Urothelium cell line (cell line): Measurements from ENCODE around the gene SPPL2A.
"Not testable (repeated sequence)": the region's sequence is repeated elsewhere in the genome, so short reads cannot be mapped to it uniquely, and the experiment has no call there.

Source experiments
- DNase-seq: peaks from one replicate; pipeline ENCODE4 v3.0.0; 2011; ENCODE audit warnings: low spot score, mixed read lengths
- FAIRE-seq: peaks from 2 replicates; lab custom pipeline; 2011; peaks lifted over from hg19 to GRCh38; lab: Jason Lieb, UNC

Gene SPPL2A

GRCh38 chr15:50773389-50773788, 7.9 kb upstream of the SPPL2A start:
- FAIRE-seq = no peak
- DNase-seq = no peak

GRCh38 chr15:50767332-50767861, 1.9 kb upstream of the SPPL2A start:
- DNase-seq (no peak), FAIRE-seq (no peak)

- FAIRE-seq (no peak), DNase-seq (no peak)
Measured at GRCh38 chr15:50764461-50765194, 878 bp downstream of the SPPL2A start.

- FAIRE-seq (no peak), DNase-seq (no peak)
Measured at GRCh38 chr15:50758712-50759205, 6.7 kb downstream of the SPPL2A start.

DNA sequence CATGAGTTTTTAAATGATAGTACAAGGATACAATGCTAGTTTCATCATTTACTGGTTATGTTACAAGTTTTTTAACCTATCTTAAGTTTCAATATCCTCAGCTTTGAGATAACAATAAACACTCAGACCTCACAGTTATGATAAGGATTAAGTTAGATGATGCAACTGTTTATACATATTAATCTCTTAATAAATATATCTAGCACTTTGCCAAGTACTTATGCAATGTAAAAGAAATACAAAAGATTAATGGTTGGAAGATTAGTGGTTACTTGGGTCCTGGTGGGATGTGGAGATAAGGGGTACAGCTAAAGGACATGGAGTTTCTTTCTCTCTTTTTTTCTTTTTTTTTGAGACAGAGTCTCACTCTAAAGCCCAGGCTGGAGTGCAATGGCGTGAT, 12.0 kb downstream of the SPPL2A start:
- DNase-seq (no peak), FAIRE-seq (no peak)

- no peak for DNase-seq
- FAIRE-seq = no peak
Measured at GRCh38 chr15:50751394-50751793, 14.1 kb downstream of the SPPL2A start.

DNA sequence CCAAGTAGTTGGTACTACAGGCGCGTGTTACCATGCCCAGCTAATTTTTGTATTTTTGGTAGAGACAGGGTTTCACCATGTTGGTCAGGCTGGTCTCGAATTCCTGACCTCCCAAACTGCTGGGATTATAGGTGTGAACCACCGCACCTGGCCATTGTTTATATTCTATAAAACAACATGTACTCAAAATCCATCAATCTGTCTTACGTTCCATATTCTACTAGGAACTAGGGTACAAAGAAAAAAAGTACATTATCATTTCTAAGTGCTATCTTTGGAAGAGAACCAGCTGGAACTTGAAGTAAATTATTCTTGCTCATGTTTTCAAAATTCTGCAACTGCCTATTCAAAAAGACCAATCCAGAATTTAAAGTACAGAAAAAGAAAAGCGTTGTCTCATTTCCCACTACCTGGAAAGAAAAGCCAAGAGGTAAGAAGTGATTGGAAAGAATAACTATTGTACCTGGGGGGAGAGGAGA, 15.2 kb downstream of the SPPL2A start:
- FAIRE-seq (no peak), DNase-seq (no peak)

DNA sequence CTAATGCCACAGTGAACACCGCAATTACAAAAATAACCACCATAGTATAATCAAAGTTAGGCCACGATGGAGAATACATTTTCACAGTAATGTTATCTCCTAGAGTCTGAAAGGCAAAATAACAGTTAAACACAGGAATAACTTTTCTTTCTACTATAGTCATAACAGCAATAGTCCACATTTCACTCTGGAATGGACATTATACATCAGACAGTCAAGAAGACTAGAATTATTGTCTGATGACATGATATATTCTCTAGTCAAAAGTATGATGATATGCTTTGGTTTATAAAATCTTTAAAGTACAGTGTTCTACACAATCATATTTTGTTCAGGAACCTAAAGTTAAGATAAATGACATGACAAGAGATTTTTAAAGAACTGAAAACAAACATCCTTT, 18.0 kb downstream of the SPPL2A start:
- no peak for FAIRE-seq
- no peak for DNase-seq

DNA sequence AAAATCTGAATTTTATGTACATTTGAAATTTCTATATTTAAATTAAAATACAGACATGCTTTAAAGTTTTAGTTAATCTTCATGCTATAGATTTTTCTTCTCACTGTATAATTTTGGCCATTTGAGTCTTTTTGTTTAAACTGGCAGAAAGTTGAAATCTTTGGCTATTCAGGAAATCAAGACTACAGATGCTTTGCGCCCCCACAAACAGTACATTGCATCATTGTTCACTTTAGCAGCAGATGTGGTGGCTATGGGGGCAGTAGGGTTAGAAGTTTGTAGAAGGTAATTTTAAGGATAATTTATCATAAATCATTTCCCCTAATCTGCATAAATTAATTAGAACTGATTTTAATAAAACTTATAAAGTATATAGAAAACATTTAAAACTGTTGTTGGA, 20.9 kb downstream of the SPPL2A start:
- FAIRE-seq = no peak
- DNase-seq = no peak

- DNase-seq (no peak), FAIRE-seq (no peak)
Measured at GRCh38 chr15:50740955-50741354, 24.6 kb downstream of the SPPL2A start.

GRCh38 chr15:50736823-50737222, 28.7 kb downstream of the SPPL2A start:
- DNase-seq = no peak
- FAIRE-seq = no peak

DNA sequence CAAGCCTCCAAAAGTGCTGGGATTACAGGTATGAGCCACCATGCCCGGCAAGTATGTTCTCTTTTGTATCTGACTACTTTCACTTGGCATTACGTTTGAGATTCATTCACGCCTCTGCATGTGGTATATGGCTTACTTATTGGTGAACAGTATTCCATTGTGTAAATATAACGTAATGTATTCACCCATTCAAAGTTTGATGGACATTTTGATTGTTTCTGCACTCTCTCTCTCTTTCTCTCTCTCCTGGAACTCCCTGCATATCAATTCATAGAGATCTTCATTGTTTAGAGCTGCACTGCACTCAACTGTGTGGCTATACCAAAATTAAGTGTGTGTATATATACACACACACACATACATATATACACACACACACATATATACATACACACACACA, 30.4 kb downstream of the SPPL2A start:
- DNase-seq = no peak
- FAIRE-seq = no peak

DNA sequence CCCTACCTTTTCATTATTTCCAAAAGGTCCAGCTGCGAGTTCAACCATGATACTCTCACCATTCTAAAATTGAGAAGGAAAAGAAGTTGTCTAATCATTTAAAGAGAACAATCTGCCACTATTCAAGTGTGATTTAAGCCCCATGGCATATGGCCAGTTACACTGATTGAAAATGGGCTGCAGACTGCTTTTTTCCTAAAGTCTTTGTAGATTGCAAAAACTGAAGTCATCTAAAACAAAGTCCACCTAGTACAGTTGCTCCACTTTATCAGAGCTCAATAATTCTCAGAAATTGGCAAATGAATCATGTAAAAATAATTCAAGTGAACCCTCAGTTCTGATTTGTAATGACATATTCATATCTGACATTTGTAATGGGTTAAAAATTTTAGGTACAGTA, 39.2 kb downstream of the SPPL2A start:
- FAIRE-seq = no peak
- no peak for DNase-seq

DNA sequence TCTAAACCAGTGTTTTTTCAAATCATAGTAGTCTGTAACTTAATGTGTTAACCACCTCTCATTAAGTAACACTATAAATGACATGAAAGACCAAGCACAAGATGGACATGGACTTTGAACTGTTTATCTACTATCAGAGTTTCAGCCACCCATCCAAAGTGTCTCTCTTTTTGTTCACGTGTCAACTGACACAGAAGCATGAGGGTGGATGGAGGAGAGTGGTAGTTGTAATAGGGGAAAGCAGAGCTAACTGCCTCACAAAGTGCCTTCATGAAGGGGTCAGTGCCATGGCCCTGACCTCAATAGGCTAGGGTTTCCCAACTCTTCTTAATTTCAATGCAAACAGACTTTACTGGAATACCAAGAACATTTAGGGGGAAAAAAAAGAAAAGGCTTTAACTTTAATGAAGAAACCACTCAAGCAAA, 46.8 kb downstream of the SPPL2A start:
- FAIRE-seq = no peak
- DNase-seq = no peak

GRCh38 chr15:50712018-50712417, 53.5 kb downstream of the SPPL2A start:
- DNase-seq = no peak
- no peak for FAIRE-seq

- FAIRE-seq (no peak), DNase-seq (no peak)
Measured at GRCh38 chr15:50710585-50710984, 54.9 kb downstream of the SPPL2A start.

GRCh38 chr15:50707878-50708427, 57.6 kb downstream of the SPPL2A start:
- DNase-seq (no peak), FAIRE-seq (no peak)

- FAIRE-seq (no peak), DNase-seq (no peak)
Measured at GRCh38 chr15:50702762-50703334, 62.7 kb downstream of the SPPL2A start.

DNA sequence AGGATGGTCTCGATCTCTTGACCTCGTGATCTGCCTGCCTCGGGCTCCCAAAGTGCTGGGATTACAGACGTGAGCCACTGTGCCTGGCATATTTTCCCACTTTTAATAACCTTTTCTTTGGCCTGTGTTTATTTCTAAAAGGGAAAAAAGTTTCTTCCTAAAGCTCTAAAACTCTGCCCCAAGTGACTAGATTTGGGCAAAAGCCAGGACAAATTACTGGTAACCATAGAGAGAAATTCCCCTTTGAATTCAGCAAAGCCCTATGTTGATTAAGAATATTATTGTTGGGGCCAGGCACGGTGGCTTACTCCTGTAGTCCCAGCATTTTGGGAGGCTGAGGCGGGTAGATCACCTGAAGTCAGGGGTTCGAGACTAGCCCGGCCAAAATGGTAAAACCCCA, 67.4 kb downstream of the SPPL2A start:
- no peak for DNase-seq
- FAIRE-seq = no peak

- DNase-seq (no peak), FAIRE-seq (no peak)
Measured at GRCh38 chr15:50697109-50697797, 68.3 kb downstream of the SPPL2A start.

DNA sequence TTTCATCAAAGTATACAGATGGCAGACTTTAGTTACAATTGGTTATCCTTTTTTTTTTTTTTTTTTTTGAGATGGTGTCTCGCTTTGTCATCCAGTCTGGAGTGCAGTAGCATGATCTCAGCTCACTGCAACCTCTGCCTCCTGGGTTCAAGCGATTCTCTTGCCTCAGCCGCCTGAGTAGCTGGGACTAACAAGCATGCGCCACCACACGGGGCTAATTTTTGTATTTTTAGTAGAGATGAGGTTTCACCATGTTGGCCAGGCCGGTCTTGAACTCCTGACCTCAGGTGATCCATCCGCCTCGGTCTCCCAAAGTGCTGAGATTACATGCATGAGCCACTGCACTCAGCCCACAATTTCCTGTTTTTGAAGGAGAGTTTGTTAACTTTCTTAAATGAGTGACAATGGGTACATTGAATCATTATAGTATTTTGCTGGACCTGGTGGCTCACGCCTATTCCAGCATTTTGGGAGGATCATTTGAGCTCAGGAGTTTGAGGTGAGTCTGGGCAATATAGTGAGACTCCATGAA, 70.8 kb downstream of the SPPL2A start:
- not testable (repeated sequence) for DNase-seq, FAIRE-seq
